Measurements from ENCODE around the gene PLA2G4F.

The PLA2G4F gene

GRCh38 chr15:42143866-42144625 is 12.4 kb downstream of the PLA2G4F start:
- no peak for DNase-seq
- Histone ChIP-seq H3K4me1 (no peaks in the 10 kb centered on the region), H3K27me3 (no peaks in the 10 kb centered on the region), H3K4me3 (ENCODE audit: low read depth, low read length) (no peak overlapping the region), H3K9me3 (no peaks in the 10 kb centered on the region), H3K36me3 (no peaks in the 10 kb centered on the region)
- no peak for TF ChIP-seq CTCF (IDR thresholded peaks at IDR 0.05; ENCODE audit: low read depth, low read length)

GRCh38 chr15:42143356-42143755 is 13.1 kb downstream of the PLA2G4F start:
- Histone ChIP-seq H3K4me3 (ENCODE audit: low read depth, low read length) (no peak overlapping the region), H3K4me1 (no peaks in the 10 kb centered on the region)
- TF ChIP-seq CTCF (IDR thresholded peaks at IDR 0.05; ENCODE audit: low read depth, low read length), result no peak

DNA sequence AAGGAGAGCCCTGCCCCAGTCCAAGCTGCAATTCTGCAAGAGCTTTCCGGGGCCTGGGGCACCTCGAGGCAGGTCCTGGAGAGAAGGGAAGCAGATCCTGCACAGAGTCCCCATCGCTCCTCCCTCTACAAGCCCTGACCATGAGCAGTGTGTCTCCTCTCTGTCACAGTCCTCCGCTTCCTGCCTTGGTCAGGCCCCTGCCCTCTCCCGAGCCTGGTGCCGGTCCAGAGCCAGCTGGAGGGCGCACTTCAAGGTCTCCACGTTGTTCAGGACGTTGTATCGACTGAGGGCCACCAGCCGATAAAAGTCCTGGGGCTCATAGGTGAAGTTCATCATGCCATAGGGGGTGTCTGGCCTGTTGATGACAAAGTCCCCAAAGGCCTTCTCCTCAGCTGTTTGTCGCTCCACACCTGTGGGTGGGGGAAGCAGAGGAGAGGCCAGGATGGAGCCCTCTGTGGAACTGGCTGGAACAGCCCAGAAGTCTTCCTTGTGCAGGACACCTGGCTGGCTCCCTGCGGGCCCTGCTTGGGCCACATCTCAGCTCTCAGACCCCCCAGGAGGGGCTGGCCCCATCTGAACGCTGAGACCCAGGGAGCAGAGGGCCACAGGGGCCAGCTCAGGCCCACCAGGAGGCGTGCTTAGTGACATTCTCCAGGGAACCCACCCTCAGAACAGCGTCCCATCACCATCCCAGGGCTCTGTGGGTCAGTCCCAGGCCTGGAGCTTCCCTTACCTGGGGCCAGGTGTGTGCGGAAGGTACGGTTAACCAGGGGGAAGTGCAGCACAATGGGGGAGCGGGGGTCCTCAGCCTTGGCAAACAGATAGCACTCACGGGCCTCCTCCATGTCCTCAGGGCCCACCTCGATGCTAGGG is 14.4 kb downstream of the PLA2G4F start:
- TF ChIP-seq CTCF (IDR thresholded peaks at IDR 0.05; ENCODE audit: low read depth, low read length), result no peak
- no peaks in the 10 kb centered on the region for H3K4me1 ChIP-seq
- no peak for DNase-seq
- H3K27me3 ChIP-seq, result no peaks in the 10 kb centered on the region
- H3K9me3 ChIP-seq, result no peaks in the 10 kb centered on the region
- no peaks in the 10 kb centered on the region for H3K36me3 ChIP-seq
- no peak overlapping the region for H3K4me3 ChIP-seq (ENCODE audit: low read depth, low read length)

More at GRCh38 chr15:42143356-42143755, 13.1 kb downstream of the PLA2G4F start:
- H3K9me3 ChIP-seq, result no peaks in the 10 kb centered on the region
- DNase-seq, result no peak
- no peaks in the 10 kb centered on the region for H3K36me3 ChIP-seq
- no peaks in the 10 kb centered on the region for H3K27me3 ChIP-seq

GRCh38 chr15:42141246-42141645 is 15.2 kb downstream of the PLA2G4F start:
- Histone ChIP-seq H3K36me3 (no peaks in the 10 kb centered on the region), H3K27me3 (no peaks in the 10 kb centered on the region), H3K4me3 (ENCODE audit: low read depth, low read length) (no peak overlapping the region), H3K9me3 (no peaks in the 10 kb centered on the region), H3K4me1 (no peaks in the 10 kb centered on the region)
- no peak for TF ChIP-seq CTCF (IDR thresholded peaks at IDR 0.05; ENCODE audit: low read depth, low read length)
- DNase-seq, result no peak

DNA sequence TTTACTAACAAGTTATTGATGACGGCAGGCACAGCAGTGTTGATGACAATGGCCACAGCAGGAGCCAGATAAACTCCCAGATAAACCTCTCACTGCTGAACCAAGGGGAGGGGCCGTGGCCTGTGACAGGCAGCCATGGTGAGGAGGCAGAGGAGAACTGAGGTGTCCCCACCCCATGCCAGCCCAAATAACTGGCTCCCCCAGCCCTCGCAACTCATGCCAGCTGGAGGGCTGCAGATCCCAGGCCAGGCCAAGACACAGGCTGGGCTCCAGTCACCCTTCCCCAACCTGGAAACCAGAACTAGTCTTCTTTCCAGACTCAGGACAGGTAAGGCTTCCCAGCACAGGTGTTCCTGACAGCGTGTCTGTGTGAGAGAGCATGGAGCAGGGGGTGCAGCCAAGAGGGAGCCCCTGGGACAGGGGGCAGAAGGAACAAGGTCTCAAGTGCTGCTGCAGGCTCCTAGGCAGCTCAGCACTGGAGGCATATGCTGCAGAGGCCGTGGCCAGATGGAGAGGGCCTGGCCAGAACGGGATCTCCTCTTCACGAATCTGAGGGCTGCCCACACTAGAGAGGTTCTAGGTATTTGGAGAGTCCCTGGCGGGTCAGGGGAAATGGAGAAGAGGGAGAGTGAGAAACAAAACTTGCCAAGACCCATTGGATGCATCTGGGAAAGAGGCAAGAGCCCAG is 15.9 kb downstream of the PLA2G4F start:
- Histone ChIP-seq H3K9me3 (no peaks in the 10 kb centered on the region), H3K4me1 (no peaks in the 10 kb centered on the region), H3K4me3 (ENCODE audit: low read depth, low read length) (no peak overlapping the region), H3K27me3 (no peaks in the 10 kb centered on the region), H3K36me3 (no peaks in the 10 kb centered on the region)
- no peak for DNase-seq
- TF ChIP-seq CTCF (IDR thresholded peaks at IDR 0.05; ENCODE audit: low read depth, low read length), result no peak

All from BE2C (cell line).